Measurements from ENCODE around the gene SERPINA10. TPM values are rescaled to one million over a fixed set of nuclear protein-coding genes. Genes with fewer than 3 reads are reported as not detected.
"Not testable (repeated sequence)": the region's sequence is repeated elsewhere in the genome, so short reads cannot be mapped to it uniquely, and the experiment has no call there.

Gene SERPINA10
- total and polyA plus RNA-seq, 9 donors, result 0.05 TPM; not detected in 8

DNA sequence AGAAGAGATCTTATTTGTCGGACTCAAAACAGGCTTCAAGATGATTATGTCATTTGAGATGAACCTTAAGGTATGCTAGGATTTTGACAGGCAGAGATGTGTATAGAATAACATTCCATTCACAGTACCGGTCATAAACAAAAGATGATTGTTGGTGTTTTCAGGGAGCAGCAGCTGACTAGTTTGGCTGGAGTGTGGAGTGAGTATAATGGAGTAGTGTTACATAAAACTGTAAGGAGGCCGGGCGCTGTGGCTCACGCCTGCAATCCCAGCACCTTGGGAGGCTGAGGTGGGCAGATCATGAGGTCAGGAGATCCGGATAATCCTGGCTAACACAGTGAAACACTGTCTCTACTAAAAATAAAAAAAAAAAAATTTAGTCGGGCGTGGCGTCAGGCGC lies 23.9 kb downstream of the SERPINA10 start:
- Histone ChIP-seq H3K27ac (no peak overlapping the region), H3K9me3 (no peaks in the 10 kb centered on the region), H3K36me3 (no peaks in the 10 kb centered on the region), H3K27me3 (no peaks in the 10 kb centered on the region), H3K4me3 (no peak overlapping the region), H3K4me1 (ENCODE audit: insufficient read depth) (no peaks in the 10 kb centered on the region)
- intact Hi-C loops (cut with DNase I), result no loop called here
- no peak for DNase-seq
- TF ChIP-seq, protein P1, sequence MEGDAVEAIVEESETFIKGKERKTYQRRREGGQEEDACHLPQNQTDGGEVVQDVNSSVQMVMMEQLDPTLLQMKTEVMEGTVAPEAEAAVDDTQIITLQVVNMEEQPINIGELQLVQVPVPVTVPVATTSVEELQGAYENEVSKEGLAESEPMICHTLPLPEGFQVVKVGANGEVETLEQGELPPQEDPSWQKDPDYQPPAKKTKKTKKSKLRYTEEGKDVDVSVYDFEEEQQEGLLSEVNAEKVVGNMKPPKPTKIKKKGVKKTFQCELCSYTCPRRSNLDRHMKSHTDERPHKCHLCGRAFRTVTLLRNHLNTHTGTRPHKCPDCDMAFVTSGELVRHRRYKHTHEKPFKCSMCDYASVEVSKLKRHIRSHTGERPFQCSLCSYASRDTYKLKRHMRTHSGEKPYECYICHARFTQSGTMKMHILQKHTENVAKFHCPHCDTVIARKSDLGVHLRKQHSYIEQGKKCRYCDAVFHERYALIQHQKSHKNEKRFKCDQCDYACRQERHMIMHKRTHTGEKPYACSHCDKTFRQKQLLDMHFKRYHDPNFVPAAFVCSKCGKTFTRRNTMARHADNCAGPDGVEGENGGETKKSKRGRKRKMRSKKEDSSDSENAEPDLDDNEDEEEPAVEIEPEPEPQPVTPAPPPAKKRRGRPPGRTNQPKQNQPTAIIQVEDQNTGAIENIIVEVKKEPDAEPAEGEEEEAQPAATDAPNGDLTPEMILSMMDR (IDR thresholded peaks at IDR 0.05), result no peak
- TF ChIP-seq POLR2A (IDR thresholded peaks at IDR 0.05), result no peak
- no peak for TF ChIP-seq EP300 (IDR thresholded peaks at IDR 0.05)
- 75 to 83% (median 77%) methylated on average over 10 of the region's 10 CpGs for WGBS, 3 donors

- intact Hi-C loops (cut with DNase I); DNase-seq; H3K9me3 ChIP-seq; H3K27me3 ChIP-seq; H3K4me1 ChIP-seq (ENCODE audit: insufficient read depth); H3K27ac ChIP-seq; H3K36me3 ChIP-seq; H3K4me3 ChIP-seq: not testable (repeated sequence)
- 76 to 84% (median 83%) methylated on average over 7 of the region's 7 CpGs for WGBS, 3 donors
Observed at GRCh38 chr14:94268582-94268981, 24.5 kb downstream of the SERPINA10 start.

DNA sequence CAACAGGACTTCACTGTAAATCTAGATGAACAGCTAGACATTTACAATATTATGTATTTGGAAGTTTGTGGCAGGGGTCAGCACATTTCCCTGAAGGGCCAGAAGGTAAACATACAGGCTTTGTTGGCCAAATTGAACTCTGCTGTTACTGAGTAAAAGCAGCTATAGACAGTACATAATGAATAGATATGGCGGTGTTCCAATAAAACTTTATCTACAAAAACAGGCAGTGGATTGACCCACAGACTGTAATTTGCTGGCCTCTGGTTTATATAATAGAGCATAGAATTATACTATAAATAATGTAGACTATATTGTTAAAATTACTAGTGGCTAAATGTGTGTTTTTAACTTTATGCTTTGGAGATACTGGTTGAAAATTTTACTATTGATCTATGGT lies 25.7 kb downstream of the SERPINA10 start:
- H3K9me3 ChIP-seq, result no peaks in the 10 kb centered on the region
- intact Hi-C loops (cut with DNase I), result no loop called here

GRCh38 chr14:94264195-94264594 lies 28.9 kb downstream of the SERPINA10 start:
- 61 to 93% (median 92%) methylated on average over 3 of the region's 3 CpGs for WGBS, 3 donors
- H3K4me1 ChIP-seq (ENCODE audit: insufficient read depth); H3K4me3 ChIP-seq; H3K27me3 ChIP-seq; H3K36me3 ChIP-seq; DNase-seq; intact Hi-C loops (cut with DNase I); H3K9me3 ChIP-seq; H3K27ac ChIP-seq: not testable (repeated sequence)

More for the DNA sequence above, 25.7 kb downstream of the SERPINA10 start:
- Histone ChIP-seq H3K36me3 (no peaks in the 10 kb centered on the region), H3K27me3 (no peaks in the 10 kb centered on the region), H3K4me1 (ENCODE audit: insufficient read depth) (no peaks in the 10 kb centered on the region), H3K4me3 (no peak overlapping the region), H3K27ac (no peak overlapping the region)
- WGBS, 3 donors, result 92 to 98% (median 93%) methylated on average over 1 of the region's 1 CpG
- TF ChIP-seq POLR2A (IDR thresholded peaks at IDR 0.05) (no peak), EP300 (IDR thresholded peaks at IDR 0.05) (no peak)
- TF ChIP-seq, protein P1 (IDR thresholded peaks at IDR 0.05), result no peak
- no peak for DNase-seq

GRCh38 chr14:94244182-94244581 lies 48.9 kb downstream of the SERPINA10 start:
- intact Hi-C loops (cut with DNase I), result no loop called here
- no peaks in the 10 kb centered on the region for H3K9me3 ChIP-seq
- H3K27me3 ChIP-seq, result no peaks in the 10 kb centered on the region
- TF ChIP-seq POLR2A (IDR thresholded peaks at IDR 0.05) (no peak), EP300 (IDR thresholded peaks at IDR 0.05) (no peak)
- TF ChIP-seq, protein P1 (IDR thresholded peaks at IDR 0.05), result no peak
- no peaks in the 10 kb centered on the region for H3K36me3 ChIP-seq
- no peak overlapping the region for H3K4me3 ChIP-seq
- H3K27ac ChIP-seq, result no peak overlapping the region
- H3K4me1 ChIP-seq (ENCODE audit: insufficient read depth), result no peaks in the 10 kb centered on the region
- 92 to 98% (median 94%) methylated on average over 2 of the region's 2 CpGs for WGBS, 3 donors
- DNase-seq, result no peak

DNA sequence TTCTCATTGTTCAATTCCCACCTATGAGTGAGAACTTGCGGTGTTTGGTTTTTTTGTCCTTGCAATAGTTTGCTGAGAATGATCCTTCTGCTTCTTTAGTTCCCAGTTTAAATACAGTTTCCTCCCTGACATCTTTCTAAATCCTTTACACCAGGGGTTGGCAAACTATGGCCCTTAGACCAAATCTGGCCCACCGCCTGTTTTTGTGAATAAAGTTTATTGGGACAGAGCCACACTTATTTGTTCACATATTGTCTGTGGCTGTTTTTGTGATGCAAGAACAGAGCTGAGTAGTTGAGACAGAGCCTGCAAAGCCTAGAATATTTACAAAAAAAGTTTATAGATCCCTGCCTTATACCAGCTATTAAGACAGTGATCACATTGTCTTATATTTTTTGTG lies 53.7 kb downstream of the SERPINA10 start:
- 91 to 97% (median 96%) methylated on average over 2 of the region's 2 CpGs for WGBS, 3 donors
- no peak for DNase-seq
- intact Hi-C loops (cut with DNase I), result no loop called here
- Histone ChIP-seq H3K4me1 (ENCODE audit: insufficient read depth) (no peaks in the 10 kb centered on the region), H3K27me3 (no peaks in the 10 kb centered on the region), H3K27ac (no peak overlapping the region), H3K4me3 (no peak overlapping the region), H3K9me3 (no peaks in the 10 kb centered on the region), H3K36me3 (no peaks in the 10 kb centered on the region)
- TF ChIP-seq POLR2A (IDR thresholded peaks at IDR 0.05), result no peak
- TF ChIP-seq, protein P1 (IDR thresholded peaks at IDR 0.05), result no peak
- no peak for TF ChIP-seq EP300 (IDR thresholded peaks at IDR 0.05)

Data from ovary (tissue), 9 donors.